HT1080 (cell line): ENCODE data around the gene CCNK. TPM values are rescaled to one million over a fixed set of nuclear protein-coding genes. Genes with fewer than 3 reads are reported as not detected.

Experiments
- DNase-seq: peaks from one replicate; pipeline ENCODE4 v3.0.0-alpha.2; 2015; ENCODE audit warnings: low read depth
- total RNA-seq: library from RNA; depleted of rRNA; stranded (reverse); fragments of >200 nt; shearing (Covaris generic); gene quantifications from 2 replicates; pipeline ENCODE4 v1.2.3, GENCODE V29; 2014

Gene CCNK
- total RNA-seq, 1 experiment from 2014 or later = 14.1 TPM

DNA sequence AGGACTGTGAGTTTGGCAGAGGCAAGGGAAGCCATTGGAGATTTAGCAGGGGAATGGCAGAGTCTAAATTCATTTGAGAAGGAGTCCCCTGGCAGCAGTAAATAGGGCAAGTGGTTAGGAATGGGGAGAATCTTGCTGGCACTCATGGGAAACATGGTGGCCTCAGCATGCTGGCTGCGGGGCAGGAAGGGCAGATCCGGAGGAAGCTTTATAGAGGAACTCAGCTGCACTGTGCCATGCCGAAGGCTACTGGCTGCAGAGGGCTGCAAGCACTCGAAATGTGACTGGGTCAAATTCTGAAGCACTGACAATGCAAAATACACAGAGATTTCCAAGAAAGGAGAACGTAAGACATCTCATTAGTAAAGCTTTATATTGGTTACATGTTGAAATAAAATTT is 23.9 kb downstream of the CCNK start:
- DNase-seq = no peak

DNA sequence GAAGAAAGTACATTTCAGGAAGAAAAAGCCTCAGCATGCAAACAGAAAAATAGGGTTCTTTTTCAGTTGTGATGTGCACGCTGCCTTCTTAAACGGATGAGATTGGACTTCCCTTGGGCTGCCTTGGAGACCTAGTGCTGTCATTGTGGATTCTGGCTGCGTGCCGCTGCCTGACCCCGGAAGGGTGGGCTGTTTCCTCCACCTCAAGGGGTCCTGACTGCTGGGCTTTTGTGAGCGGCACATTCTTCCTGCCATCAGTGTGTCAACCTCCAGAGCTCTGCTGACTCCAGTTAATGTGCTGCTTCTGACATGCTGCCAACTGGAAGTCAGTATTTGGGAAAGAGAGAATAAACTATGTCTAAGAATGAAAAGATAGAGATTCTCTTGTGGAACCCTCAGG is 25.1 kb downstream of the CCNK start:
- no peak for DNase-seq

DNA sequence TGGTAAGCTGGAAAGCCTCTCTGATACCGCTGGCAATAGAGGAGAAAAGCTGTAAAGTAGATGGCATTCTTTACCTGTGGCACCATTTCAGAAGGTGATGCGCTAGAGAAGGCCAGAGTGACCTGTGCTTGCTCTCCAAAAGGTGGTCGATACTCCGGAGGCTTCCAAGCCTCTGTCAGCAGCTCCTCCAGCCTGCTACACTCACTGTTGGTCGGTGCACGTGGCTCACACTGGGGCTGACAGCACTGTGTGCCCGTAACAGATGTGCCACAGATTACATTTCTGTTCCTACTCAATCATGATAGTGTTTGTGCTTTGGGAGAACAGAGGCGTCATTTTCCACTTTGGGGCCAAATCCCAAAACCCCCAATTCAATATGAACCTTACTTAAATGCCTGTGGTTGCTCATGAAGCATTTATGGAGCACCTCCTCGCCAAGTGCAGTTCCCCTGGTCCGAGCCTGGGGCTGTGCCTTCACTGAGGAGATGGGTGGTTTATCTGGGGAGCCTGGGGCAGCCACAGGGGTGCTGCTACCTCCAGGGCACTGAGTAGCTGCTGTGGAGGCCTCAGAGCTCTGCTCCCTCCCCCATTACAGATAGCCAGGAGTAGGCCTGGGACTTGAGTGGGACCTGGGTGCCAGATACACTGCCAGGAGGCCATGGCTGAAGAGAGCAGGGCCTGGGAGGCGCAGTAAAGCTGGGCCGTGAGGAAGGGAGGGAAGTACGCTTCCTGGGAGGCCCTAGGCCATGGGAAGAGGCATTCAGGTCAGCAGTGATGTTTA is 26.8 kb downstream of the CCNK start:
- no peak for DNase-seq

DNA sequence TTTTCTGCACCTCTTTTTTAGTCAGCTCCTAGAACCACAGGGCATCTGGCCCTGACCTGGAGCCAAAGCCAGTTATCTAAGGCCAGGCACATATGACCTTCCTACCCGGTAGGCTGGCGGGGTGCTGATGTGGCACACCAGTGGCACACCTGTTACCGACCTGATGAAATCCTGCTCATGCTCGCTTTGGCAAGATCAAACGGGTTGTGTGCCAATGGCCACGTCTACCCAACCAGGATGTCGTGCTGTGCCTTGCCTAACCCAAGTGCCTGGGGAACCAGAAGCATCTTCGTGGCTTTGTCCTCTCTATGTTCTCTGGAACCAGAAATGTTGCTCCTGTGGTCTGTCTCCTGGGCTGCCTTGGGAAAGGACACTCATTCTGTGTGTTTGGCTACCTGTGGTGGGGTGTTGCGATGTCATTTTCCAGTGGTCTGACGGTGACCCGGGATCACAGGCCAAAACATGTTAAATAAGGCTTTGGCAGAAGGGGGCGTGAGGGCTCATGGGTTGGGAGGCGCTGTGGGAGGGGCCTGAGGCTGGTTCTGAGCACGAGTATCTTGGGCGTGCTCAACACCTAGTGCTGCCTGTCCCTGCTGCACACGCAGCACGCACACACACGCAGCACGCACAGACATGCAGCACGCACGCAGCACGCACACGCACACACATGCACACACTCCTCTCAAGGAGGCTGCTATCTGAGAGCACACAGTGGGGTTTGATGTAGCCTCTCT is 27.9 kb downstream of the CCNK start:
- no peak for DNase-seq

- DNase-seq = no peak
Measured at GRCh38 chr14:99509871-99510555, 28.8 kb downstream of the CCNK start.

DNA sequence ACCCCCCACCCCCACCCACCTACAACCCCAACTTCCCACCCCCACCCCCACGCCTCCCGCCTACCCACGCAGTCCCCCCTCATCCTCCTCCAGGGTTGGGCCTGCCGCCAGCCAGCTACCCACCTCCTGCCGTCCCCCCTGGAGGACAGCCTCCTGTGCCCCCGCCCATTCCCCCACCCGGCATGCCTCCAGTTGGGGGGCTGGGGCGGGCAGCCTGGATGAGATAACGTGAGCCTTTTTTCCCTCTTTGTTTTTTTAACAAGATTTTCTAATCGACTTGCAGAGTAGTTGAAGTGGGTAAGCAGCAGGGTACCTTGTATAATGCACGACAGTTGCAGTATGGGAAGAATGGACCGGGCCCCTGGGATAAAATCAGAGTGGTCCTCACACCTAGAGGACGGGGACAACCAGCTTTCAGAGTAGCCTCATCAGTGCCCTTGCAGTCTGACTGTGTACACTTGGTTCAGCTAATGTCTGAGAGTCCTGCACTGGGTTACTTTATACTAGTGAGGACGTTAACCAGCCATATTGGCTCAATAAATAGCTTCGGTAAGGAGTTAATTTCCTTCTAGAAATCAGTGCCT is 29.4 kb downstream of the CCNK start:
- no peak for DNase-seq

DNA sequence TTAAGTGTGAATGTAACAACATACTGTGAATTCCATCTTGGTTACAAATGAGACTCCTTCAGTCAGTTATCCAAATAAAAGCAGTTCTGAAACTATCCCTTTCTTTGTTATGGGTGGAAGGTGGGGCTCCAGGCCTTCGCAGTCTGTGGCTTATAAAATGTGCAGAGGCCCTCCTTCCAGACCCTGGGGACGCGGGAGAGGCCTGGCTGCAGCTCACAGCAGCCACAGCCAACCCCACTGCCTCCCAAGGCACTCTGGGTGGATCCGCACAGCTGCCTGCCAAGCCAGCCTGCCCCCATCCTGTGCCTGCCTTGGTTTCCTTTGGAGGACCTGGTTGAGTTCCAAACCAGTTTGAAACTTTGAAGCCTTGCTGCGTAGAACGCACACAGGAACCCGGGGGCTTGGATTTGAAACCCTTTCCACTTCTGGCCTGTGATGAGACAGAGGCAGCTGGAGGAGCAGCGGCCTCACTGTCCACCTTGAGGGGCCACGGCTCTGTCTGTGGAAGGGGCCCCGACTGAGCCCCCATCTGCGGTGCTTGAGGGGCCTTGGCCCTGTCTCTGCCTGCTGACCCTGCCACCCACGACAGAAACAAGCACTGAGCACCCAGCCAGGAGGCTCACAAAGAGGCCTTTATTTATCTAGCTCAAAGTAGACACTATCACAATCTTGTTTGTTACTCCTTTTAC is 30.4 kb downstream of the CCNK start:
- DNase-seq = no peak

GRCh38 chr14:99512110-99512449 is 30.9 kb downstream of the CCNK start:
- no peak for DNase-seq

DNA sequence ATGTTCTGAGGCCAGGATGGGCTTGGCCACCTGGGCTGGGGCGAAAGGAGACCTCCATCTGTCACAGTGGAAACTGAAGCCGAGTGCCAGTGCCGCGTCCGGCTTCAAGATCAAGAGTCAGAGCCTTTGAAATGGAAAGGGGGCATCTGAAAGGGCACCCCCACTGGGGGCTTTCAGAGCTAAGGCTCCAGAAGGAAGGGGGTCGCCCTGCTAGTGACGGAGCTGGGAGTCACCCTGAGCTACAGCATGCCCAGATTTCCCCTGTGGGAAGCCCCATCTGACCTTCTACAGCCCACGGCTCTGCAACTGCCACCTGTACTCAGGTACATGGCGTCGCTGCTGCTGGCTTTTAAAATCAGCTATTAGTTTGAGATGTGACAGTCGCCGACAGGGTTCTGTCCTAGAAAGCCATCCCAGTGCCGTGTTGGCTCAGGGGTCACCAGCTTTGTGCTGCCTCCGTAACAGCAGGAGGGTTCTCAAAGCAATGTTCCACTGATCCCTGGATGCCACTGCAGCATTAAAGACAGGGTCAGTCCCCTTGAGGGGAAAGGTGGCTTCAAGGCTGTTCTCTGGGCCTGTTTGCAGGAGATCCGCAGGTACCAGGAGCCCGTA is 31.5 kb downstream of the CCNK start:
- DNase-seq = no peak

- no peak for DNase-seq
Measured at GRCh38 chr14:99513183-99513694, 32.0 kb downstream of the CCNK start.

- DNase-seq = no peak
Measured at GRCh38 chr14:99513946-99514551, 32.8 kb downstream of the CCNK start.

GRCh38 chr14:99514552-99515300 is 33.5 kb downstream of the CCNK start:
- DNase-seq = no peak

GRCh38 chr14:99515301-99516155 is 34.3 kb downstream of the CCNK start:
- DNase-seq = no peak

DNA sequence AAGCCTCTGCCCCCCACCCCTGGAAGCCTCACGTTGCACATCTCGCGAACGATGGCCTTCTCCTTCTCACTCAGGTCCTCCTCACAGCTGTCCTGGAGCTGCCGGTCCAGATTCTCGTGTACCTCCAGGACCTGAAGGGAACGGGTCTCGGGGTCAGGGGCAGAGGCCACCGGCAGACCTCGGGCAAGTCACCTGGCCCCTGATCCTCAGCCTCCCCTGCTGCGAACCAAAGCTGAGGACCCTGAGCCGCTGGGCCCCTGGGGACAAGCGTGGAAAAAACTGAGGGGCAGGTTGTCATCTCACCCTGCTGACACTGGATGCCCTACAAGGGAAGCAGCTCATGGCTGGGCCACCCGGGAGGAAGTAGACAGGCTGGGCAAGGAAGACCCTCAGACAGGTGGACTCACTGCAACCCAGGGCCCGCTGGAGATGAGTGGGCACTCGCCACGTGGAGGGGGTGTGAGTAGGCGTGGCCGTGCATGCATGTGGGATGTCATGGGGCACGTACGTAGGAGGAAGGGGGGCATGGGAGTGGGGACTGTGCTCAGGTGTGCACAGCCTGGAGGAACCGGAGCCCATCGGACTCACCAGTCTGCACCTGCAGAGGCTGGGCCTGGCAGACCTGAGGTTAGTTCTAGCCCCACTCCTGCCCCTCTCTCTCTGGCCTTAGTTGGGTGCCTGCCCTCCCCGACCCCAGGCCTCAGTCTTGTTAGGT is 35.1 kb downstream of the CCNK start:
- DNase-seq = no peak

- DNase-seq = no peak
Measured at GRCh38 chr14:99516871-99517642, 35.8 kb downstream of the CCNK start.

GRCh38 chr14:99517643-99518381 is 36.6 kb downstream of the CCNK start:
- no peak for DNase-seq
